Lung (tissue), 12 donors: ENCODE results near the gene ANXA2R. TPM values are rescaled to one million over a fixed set of nuclear protein-coding genes. Genes with fewer than 3 reads are reported as not detected.

ENCODE experiments used
- ATAC-seq: fragments of 200-7000 bp; cut with Tn5 transposase; one replicate; pipeline ENCODE4 v1.9.1; 2020; ENCODE audit warnings: moderate number of reproducible peaks; ENCODE audit not compliant: insufficient read depth, low FRiP score
- DNase-seq, 3 donors: peaks; one replicate each; pipeline ENCODE4 v3.0.0-alpha.2; 2013 to 2017
- H3K27ac ChIP-seq, 2 donors: one replicate each; pipeline ENCODE4 v1.5.1; 2013; ENCODE audit warnings: mild to moderate bottlenecking in 2 of 2, moderate library complexity in 2 of 2, control low read depth in 1 of 2, inconsistent platforms in 1 of 2, low read depth in 1 of 2, low read length in 1 of 2
- H3K27me3 ChIP-seq, 3 donors: one replicate each; pipeline ENCODE4 v1.5.1; 2013; ENCODE audit warnings: low read length in 2 of 3; ENCODE audit not compliant: control insufficient read depth in 3 of 3, insufficient read depth in 3 of 3
- H3K36me3 ChIP-seq, 4 donors: one replicate each; pipeline ENCODE4 v1.5.1; 2013; ENCODE audit warnings: low read length in 4 of 4, mild to moderate bottlenecking in 1 of 4, moderate library complexity in 1 of 4; ENCODE audit not compliant: control insufficient read depth in 4 of 4, insufficient read depth in 4 of 4
- H3K4me1 ChIP-seq, 5 donors: one replicate each; pipeline ENCODE4 v1.5.1; 2013; ENCODE audit warnings: low read length in 5 of 5, mild to moderate bottlenecking in 2 of 5, moderate library complexity in 1 of 5; ENCODE audit not compliant: control insufficient read depth in 5 of 5, insufficient read depth in 5 of 5
- H3K4me3 ChIP-seq: one replicate; pipeline ENCODE4 v1.5.1; 2013; ENCODE audit warnings: mild to moderate bottlenecking, control low read depth, moderate library complexity
- H3K9ac ChIP-seq, 2 donors: one replicate each; pipeline ENCODE4 v1.5.1; 2013; ENCODE audit warnings: low read length in 2 of 2, control low read depth in 1 of 2; ENCODE audit not compliant: insufficient read depth in 1 of 2
- H3K9me3 ChIP-seq, 4 donors: one replicate each; pipeline ENCODE4 v1.5.1; 2013; ENCODE audit warnings: low read length in 3 of 4, mild to moderate bottlenecking in 1 of 4, moderate library complexity in 1 of 4; ENCODE audit not compliant: control insufficient read depth in 4 of 4, insufficient read depth in 3 of 4
- WGBS, 2 donors: extraction: QIAGEN DNeasy Blood & Tissue Kit; methylation state at CpG; one replicate each; pipeline ENCODE4 v1.1.7; 2013; 5-methylcytosine and 5-hydroxymethylcytosine counted together
- polyA plus RNA-seq, 2 donors: library from polyadenylated mRNA; stranded (reverse); fragments of 200-250 nt; gene quantifications; one replicate each; pipeline ENCODE4 v1.2.1, GENCODE V29; 2013
- total RNA-seq, 2 donors: library from RNA; depleted of rRNA in 1 of 2; stranded (reverse); fragments of >200 nt in 1 of 2; gene quantifications; one replicate each; pipeline ENCODE4 v1.2.1, GENCODE V29; 2014 to 2021
- TF ChIP-seq, protein P1 (sequence below): IDR thresholded peaks from 2 replicates; pipeline ENCODE4 v1.5.1; 2012; ENCODE audit warnings: mild to moderate bottlenecking; ENCODE audit errors: control extremely low read depth, extremely low read depth
- donor health status: control.
- donor health status: control.
- donor health status: Bipolar disorder and iron deficiency.
- donor health status: healthy.
- donor health status: DM: yes; HTN: yes; CAD: no.

The ANXA2R gene
- total and polyA plus RNA-seq, 4 donors = 4.0 to 5.2 (median 4.8) TPM

DNA sequence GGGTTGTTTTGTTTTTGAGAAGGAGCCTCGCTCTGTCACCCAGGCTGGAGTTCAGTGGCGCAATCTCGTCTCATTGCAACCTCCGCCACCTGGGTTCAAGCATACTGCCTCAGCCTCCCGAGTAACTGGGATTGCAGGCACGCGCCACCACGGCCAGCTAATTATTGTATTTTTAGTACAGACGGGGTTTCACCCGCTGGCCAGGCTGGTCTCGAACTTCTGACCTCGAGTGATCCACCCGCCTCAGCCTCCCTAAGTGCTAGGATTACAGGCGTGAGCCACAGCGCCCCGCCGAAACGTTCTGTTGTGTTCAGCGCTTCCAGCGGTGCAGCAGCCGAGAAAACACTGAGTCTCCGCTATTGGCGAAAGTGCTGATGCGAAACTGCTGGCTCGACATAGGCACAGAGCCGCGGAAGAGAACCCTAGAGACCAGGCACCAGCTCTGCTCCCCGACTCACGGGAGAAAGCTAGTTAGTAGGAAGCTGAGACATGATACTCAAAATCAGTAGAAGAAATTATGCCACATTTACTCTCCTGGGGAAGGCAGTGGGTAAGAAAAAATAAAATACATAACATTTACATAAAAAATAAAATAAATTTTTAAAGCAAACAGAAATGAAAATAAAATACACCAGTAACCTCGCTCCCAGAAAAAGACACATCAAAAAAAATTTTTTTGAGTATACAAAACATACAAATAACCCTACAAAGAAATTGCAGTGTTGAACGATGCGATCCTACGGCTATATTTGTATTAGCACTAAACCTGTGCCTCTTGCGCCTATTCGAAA is 31.6 kb downstream of the ANXA2R start:
- H3K9me3 ChIP-seq = no peaks in the 10 kb centered on the region
- peaks cover 0 to 21% (median 0%) of the 10 kb centered on the region in 5 donors for H3K4me1 ChIP-seq
- DNase-seq (peak; percentile 87 to 92 (median 90)), ATAC-seq (peak; percentile 79)
- peak overlapping the region in 1 of 2 donors; percentile 80 for H3K9ac ChIP-seq
- H3K27ac ChIP-seq = peak overlapping the region; percentile 83 to 97
- peak overlapping the region; percentile 18 for H3K4me3 ChIP-seq
- TF ChIP-seq, protein P1, sequence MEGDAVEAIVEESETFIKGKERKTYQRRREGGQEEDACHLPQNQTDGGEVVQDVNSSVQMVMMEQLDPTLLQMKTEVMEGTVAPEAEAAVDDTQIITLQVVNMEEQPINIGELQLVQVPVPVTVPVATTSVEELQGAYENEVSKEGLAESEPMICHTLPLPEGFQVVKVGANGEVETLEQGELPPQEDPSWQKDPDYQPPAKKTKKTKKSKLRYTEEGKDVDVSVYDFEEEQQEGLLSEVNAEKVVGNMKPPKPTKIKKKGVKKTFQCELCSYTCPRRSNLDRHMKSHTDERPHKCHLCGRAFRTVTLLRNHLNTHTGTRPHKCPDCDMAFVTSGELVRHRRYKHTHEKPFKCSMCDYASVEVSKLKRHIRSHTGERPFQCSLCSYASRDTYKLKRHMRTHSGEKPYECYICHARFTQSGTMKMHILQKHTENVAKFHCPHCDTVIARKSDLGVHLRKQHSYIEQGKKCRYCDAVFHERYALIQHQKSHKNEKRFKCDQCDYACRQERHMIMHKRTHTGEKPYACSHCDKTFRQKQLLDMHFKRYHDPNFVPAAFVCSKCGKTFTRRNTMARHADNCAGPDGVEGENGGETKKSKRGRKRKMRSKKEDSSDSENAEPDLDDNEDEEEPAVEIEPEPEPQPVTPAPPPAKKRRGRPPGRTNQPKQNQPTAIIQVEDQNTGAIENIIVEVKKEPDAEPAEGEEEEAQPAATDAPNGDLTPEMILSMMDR = no peak
- 2 to 5% methylated on average over 35 of the region's 35 CpGs for WGBS, 2 donors
- no peaks in the 10 kb centered on the region for H3K36me3 ChIP-seq
- H3K27me3 ChIP-seq = peaks cover 0 to 78% (median 62%) of the 10 kb centered on the region in 3 donors

DNA sequence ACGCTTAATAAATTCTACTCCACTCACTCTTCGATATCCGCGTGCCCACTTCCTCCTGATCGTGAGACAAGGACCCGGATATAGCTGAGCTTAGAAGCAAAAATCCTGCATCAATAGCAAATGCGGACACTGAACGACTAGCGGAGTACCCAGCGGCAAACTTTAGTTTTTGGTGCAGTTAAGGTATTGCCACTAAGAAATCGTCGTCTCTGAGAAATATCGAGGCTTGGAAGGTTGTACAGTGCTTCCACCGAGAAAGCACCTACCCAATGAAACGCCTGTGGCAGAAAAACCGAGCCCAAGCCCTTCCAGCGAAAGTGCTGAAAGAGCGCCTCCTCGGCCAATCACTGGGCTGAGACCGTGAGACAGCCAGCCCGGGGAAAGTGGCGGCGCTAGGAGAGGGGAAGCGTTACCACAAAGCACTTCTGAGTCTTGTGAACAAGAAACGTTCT is 32.2 kb downstream of the ANXA2R start:
- peak; percentile 66 to 81 (median 68) for DNase-seq
- Histone ChIP-seq H3K4me3 (peak overlapping the region; percentile 19), H3K4me1 (peaks cover 0 to 21% (median 0%) of the 10 kb centered on the region in 5 donors), H3K9ac (peak overlapping the region in 1 of 2 donors; percentile 80), H3K27me3 (peaks cover 0 to 78% (median 67%) of the 10 kb centered on the region in 3 donors), H3K9me3 (no peaks in the 10 kb centered on the region), H3K27ac (peak overlapping the region; percentile 83 to 91), H3K36me3 (no peaks in the 10 kb centered on the region)
- ATAC-seq = peak; percentile 70
- WGBS, 2 donors = 0 to 2% methylated on average over 25 of the region's 25 CpGs
- TF ChIP-seq, protein P1 = no peak

DNA sequence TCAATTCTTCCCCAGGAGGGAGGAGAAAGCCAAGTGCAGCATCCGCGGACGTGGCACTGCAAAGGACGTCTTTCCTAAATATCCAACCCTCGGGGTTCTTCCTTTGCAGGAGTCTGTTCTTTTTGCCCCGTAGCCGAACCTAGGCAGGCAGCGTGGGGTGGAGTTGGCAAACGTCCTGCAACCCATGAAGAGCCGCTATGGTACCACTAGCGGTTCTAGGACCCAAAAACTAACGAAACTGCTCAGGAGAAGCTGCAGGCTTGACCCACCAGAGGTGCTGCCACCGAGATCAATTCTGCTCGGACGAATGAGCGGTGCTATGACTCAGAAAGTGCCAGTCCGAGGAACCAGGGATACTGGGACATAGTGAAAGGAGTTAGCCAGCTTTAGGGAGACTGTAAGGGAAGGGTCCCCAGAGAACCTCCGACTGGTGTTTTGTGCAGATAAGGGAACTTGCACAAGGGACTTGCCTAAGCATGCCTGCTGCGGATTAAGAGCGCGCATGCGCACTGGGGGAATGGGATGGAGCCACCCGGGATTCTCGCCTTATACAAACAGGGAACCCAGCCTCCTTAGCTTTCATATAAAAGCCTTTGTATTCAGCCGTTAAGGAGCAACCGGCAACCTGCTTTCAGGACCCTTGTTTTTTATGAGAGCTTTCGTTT is 32.7 kb downstream of the ANXA2R start:
- Histone ChIP-seq H3K9me3 (no peaks in the 10 kb centered on the region), H3K4me1 (peaks cover 0 to 21% (median 0%) of the 10 kb centered on the region in 5 donors), H3K4me3 (peak overlapping the region; percentile 32), H3K27me3 (peaks cover 0 to 82% (median 72%) of the 10 kb centered on the region in 3 donors), H3K36me3 (no peaks in the 10 kb centered on the region), H3K9ac (peak overlapping the region in 1 of 2 donors; percentile 63), H3K27ac (peak overlapping the region; percentile 83 to 91)
- DNase-seq (peak; percentile 88 to 93 (median 89)), ATAC-seq (peak; percentile 58)
- 3 to 6% methylated on average over 27 of the region's 27 CpGs for WGBS, 2 donors
- TF ChIP-seq, protein P1 = no peak
